Measurements from ENCODE around the gene PGRMC1.

- TF ChIP-seq EZH2 (IDR thresholded peaks at IDR 0.05; ENCODE audit: low read length) (no peak), CTCF (optimal IDR thresholded peaks at IDR 0.05 in 1 of 3, IDR thresholded peaks at IDR 0.05 in 1 of 3, conservative IDR thresholded peaks at IDR 0.05 in 1 of 3; ENCODE audit: extremely low read depth in 1 of 3, insufficient read depth in 2 of 3, low read length in 3 of 3) (no peak)
Observed at GRCh38 chrX:119190091-119190681, 45.9 kb upstream of the PGRMC1 start.

All from keratinocyte (primary cell).